Inferior parietal cortex (tissue), 1 donor: Measurements from ENCODE around the gene GRIK3.
"Not testable (repeated sequence)": the region's sequence is repeated elsewhere in the genome, so short reads cannot be mapped to it uniquely, and the experiment has no call there.

Source experiments
- DNase-seq: peaks from one replicate; pipeline ENCODE4 v3.0.0-alpha.2; 2016; ENCODE audit errors: extremely low spot score

The GRIK3 gene

DNA sequence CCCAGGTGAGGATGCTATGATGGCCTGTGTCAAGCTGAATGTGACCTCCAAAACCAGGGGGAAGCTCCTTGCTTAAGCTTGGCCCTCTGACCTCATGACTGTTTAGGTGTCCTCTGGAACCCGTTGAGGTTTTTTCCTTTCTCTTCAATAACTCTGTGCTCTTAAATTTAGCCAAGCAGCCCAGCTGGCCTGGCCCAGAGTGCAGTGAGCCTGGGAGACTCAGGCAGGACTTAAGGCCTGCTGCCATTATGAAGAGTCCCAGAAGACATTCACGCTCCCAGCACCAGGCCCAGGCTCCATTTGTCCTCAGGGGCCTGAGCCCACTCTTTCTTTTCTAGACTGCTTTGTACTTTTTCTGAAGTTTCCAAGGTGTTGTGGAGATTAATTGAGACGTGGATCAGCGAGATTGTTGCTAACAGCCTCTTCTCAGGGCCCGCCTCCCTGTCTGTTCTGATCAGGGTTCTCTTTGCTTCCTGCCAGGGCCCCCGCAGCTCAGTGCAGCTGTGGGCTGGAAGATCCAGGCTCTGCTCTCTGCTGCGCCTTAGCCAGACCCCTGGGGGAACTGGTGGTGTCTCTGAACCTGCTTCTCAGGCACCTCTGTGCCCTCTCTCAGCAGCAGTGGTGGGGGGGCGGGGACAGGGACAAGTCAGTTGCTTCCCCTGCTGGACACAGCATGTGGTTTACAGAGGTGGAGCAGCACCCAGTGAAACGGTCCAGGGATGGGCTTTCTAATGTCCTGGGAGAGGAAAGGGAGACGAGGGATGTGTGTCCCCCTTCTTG, 124.2 kb downstream of the GRIK3 start:
- DNase-seq = no peak

DNA sequence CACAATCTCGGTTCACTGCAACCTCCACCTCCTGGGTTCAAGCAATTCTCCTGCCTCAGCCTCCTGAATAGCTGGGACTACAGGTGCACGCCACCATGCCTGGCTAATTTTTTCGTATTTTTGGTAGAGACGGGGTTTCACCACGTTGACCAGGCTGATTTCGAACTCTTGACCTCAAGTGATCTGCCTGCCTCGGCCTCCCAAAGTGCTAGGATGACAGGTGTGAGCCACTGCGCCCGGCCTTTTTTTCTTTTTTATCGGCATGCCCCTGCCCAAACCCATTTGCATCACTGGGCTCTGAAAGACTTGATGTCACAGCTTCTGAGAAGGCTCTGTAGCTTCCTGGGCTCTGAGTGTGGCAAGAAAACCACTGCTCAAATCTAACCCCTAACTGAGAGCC, 125.0 kb downstream of the GRIK3 start:
- not testable (repeated sequence) for DNase-seq

GRCh38 chr1:36908096-36908495, 126.2 kb downstream of the GRIK3 start:
- no peak for DNase-seq

- DNase-seq = no peak
Observed at GRCh38 chr1:36906555-36906954, 127.8 kb downstream of the GRIK3 start.

DNA sequence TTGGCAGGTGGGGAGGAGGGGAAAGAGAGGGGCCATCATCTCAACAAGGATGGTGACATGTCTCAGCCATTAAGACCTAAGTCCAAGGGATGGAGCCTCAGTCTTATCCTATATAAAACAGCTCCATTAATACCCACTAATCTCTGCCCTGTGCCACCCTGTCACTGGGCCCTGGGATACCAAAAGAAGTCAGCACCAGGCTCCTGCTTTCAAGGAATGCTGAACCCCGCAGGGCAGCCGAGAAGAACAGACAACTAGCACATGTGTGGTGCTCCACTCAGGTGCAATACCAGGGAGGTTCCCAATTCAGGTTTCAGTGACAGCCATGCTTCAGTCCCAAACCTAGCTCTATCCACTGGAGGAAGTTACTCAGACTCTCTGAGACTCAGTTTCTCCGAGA, 128.4 kb downstream of the GRIK3 start:
- DNase-seq = no peak

DNA sequence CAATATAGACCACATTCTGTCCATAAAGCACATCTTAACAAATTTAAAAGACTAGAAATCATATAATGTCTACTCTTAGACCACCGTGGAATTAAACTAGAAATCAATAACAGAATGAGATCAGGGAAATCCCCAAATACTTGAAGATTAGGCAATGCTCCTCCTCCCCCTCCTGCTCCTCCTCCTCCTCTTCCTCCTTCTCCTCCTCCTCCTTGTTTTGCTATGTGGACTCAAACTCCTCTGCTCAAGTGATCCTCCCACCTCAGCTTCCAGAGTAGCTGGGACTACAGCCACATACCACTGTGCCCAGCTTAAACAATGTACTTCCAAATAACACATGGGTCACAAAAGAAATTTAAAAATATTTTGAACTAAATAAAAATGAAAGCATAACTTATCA, 134.2 kb downstream of the GRIK3 start:
- no peak for DNase-seq

GRCh38 chr1:36897813-36898212, 136.5 kb downstream of the GRIK3 start:
- DNase-seq = not testable (repeated sequence)

- no peak for DNase-seq
Observed at GRCh38 chr1:36894824-36895223, 139.5 kb downstream of the GRIK3 start.

GRCh38 chr1:36890776-36891175, 143.5 kb downstream of the GRIK3 start:
- no peak for DNase-seq

DNA sequence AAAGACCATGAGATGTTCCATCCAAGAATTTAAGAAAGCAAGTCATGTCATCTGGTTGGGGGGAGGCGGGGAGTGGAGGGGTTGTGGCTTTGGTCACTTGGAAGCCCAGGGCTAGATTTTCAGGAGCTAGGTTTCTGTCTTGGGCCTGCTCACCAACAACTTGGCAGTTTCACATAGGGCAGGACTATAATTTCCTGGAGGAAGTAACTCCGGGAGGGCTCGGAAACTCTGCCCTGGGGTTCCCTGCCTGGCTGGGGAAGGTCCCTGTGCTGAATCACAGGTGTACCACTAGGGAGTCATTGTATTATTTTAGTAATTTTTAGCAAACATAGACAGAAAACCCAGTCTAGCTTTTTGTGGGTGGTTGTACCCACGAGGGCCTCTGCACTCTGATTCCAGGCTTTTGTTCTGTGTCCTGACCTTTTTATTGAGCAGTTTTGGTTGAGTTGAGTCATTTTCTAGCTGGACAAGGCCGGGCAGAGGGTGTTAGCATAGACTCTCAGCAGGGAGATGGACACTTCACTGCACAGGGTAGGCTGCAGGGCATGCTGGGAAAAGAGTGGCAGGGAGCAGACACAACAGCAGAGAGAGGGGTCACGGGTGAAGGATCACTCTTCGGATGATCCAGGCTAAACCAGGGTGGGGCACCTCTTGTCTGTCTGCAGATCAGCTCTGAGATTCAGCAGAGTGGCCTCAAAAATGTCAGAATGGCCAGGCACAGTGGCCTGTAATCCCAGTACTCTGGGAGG, 144.7 kb downstream of the GRIK3 start:
- DNase-seq = no peak

DNA sequence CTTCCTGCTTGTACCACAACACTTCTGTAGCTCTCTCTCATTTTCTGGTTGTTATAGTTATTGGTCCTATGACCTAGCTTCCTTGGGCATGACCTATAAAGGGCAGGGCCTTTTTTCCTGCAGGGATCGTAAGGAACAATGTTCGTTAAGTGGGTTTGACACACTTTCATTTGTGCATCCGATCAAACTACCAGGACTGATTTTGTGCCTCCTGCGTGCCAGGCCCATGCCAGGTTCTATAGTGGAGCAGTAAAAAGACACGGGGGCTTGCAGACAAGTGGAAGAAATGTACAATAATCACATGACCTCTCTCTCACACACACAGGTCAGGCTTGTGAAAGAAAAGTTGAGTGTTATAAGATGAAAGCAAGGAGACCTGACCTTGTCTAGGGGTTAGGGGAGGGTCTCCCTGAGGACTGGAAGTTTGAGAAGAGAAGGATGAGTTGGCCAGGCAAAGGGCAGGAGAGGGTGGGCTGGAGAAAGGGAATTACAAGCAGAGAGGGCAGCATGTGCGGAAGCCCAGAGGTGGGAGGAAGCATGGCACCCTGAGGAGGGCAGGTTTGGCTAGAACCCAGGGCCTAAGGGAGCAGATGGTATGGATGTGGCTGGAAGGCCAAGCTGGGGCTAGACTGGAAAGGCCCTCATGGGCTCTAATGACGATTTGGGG, 145.4 kb downstream of the GRIK3 start:
- DNase-seq = no peak

DNA sequence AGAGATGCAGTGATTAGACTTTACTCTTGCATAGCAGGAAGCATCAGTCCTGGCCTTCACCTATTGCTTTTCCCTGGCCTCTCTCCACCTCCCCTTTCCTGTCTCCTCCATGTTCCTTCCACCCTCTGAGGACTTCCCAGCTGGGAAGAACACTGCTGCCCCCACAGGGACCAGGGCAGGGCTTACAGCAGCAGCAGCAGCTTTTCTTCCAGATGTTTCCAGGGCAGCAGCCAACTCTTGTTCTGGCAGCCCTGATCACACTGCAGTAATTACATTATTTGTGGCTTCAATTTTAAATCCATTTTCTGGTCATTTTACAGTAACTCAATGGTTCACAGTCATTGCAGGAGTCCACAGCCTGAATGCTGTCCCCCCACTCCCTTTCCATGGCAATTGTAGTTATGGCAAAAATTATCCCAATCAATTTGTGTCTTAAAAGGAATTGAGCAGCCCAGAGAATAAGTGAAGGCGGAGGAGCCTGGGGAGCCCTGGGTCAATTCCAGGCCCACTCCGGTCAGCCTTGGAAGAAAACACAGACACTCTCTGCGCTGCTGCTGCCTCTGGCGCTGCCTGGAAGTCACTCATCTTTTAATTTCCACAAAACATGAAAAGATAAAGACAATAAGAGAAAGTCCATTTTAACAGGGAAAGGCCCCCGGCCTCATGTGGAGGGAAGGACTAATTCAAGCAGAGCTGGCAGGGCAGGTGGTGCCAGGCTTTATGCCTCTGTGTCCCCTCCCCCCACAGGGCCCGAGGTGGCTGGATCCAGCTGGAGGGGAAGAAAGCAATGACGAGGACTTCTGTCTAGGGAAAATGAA, 148.6 kb downstream of the GRIK3 start:
- no peak for DNase-seq

- DNase-seq = no peak
Observed at GRCh38 chr1:36884801-36885200, 149.5 kb downstream of the GRIK3 start.

- no peak for DNase-seq
Observed at GRCh38 chr1:36884029-36884701, 150.2 kb downstream of the GRIK3 start.

GRCh38 chr1:36883315-36883949, 150.9 kb downstream of the GRIK3 start:
- DNase-seq = no peak

DNA sequence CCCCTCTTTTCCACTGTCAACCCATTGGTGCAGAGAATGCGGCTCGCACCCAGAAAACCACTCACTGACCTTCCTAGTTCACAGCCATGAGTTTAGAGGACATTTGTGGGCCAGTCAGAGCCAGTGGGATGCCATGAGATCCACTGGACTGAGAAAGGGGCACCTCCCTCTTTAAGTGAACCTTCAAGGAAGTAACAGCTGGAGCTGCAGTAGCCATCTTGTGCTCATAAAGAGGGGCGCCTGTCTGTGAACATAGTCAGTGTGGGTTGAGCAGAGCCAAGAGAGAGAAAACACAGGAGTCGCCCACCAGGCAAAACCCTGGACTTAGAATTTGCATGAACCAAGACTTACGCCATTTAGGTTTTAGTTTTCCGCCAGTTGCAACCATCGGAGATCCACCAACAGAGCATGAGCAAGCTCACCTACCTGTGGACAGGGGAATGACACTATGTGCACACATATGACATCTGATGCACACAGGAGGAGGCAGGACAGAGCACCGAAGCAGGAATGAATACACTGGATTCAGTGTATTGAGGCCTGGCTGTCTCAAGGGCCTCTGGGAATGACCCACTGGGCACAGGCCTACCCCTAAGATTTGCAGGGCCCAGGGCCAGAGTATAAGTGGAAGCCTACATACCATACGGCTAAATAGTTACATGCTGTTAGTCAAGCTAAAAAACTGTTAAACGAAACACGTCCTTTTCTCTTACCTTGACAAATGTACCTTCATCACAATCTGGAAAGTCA, 151.6 kb downstream of the GRIK3 start:
- no peak for DNase-seq

GRCh38 chr1:36881541-36881940, 152.8 kb downstream of the GRIK3 start:
- DNase-seq = no peak

- no peak for DNase-seq
Observed at GRCh38 chr1:36881068-36881405, 153.3 kb downstream of the GRIK3 start.

DNA sequence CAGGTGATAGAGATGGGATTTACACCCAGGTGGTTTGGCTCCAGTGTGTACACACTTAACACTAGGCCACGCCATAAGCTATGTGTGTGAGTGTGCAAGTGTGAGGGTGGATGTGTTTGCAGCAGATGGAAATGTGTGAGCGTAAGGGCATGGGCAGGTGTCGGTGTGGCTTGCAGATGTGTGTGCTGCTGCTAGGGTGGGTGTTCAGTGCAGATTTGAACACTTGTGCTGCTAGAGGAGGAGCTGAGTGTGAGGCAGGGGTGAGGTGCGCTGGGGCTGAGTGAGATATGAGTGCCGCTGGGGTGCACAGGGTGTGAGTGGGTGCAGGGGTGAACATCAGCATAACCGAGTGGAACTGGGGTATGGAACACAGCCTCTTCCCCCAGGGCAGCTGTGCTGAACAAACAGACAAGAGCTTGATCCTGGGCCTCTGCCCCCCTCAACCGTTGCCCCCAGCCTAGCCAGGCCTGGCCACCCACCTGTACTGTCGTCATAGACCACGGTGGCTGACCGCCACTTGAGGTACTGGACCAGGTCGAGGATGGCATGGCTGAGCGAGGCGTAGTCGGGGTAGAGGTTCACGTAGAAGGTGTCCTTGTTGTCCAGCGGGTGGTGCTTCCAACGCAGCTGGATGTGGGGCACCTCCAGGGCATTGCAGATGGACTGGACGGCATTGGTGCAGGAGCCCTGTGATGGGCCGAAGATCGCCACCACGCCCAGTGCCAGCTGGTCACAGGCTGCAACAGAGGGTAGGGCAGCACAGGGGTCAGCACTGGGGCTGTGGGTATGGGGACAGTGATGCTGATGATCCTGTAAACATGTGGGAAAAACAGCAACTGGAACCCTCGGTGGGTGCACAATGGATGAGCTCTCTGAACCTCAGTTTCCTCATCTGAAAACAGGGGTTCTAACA, 153.9 kb downstream of the GRIK3 start:
- no peak for DNase-seq
